H9 (cell line): ENCODE measurements around the gene ZC3H10. TPM values are rescaled to one million over a fixed set of nuclear protein-coding genes. Genes with fewer than 3 reads are reported as not detected.

Experiments used
- DNase-seq: peaks from one replicate; pipeline ENCODE4 v3.0.0-alpha.2; 2017
- H2AFZ ChIP-seq: one replicate; pipeline ENCODE4 v1.6.1; 2013; ENCODE audit warnings: mild to moderate bottlenecking, low read length, control low read depth, moderate library complexity
- H2AK5ac ChIP-seq: 2 replicates; pipeline ENCODE4 v1.6.1; 2013; ENCODE audit warnings: low read length, control low read depth, mixed read lengths; ENCODE audit not compliant: insufficient read length
- H2BK120ac ChIP-seq: one replicate; pipeline ENCODE4 v1.6.1; 2013; ENCODE audit warnings: low read depth, mild to moderate bottlenecking, low read length, control low read depth, inconsistent platforms; ENCODE audit not compliant: poor library complexity, severe bottlenecking
- H2BK12ac ChIP-seq: 2 replicates; pipeline ENCODE4 v1.6.1; 2013; ENCODE audit warnings: low read length, control low read depth, mixed read lengths, low read depth; ENCODE audit not compliant: insufficient read length
- H2BK15ac ChIP-seq: 2 replicates; pipeline ENCODE4 v1.6.1; 2013; ENCODE audit warnings: low read depth, low read length, control low read depth
- H2BK20ac ChIP-seq: one replicate; pipeline ENCODE4 v1.6.1; 2013; ENCODE audit warnings: low read depth, mild to moderate bottlenecking, low read length, control low read depth, inconsistent platforms; ENCODE audit not compliant: poor library complexity, severe bottlenecking
- H2BK5ac ChIP-seq: 2 replicates; pipeline ENCODE4 v1.6.1; 2013; ENCODE audit warnings: low read length, control low read depth, mixed read lengths; ENCODE audit not compliant: insufficient read length
- H3K14ac ChIP-seq: 2 replicates; pipeline ENCODE4 v1.6.1; 2013; ENCODE audit warnings: low read length, control low read depth; ENCODE audit not compliant: insufficient read depth
- H3K18ac ChIP-seq: 2 replicates; pipeline ENCODE4 v1.6.1; 2013; ENCODE audit warnings: low read depth, mild to moderate bottlenecking, mixed read lengths, low read length, control low read depth; ENCODE audit not compliant: insufficient read length
- H3K23ac ChIP-seq: 2 replicates; pipeline ENCODE4 v1.6.1; 2013; ENCODE audit warnings: low read length, control low read depth, mixed read lengths, low read depth; ENCODE audit not compliant: insufficient read length
- H3K23me2 ChIP-seq: 2 replicates; pipeline ENCODE4 v1.6.1; 2013; ENCODE audit warnings: low read depth, mild to moderate bottlenecking, mixed read lengths, low read length, control low read depth; ENCODE audit not compliant: insufficient read length, poor library complexity, severe bottlenecking
- H3K27ac ChIP-seq: 2 replicates; pipeline ENCODE4 v1.5.1; 2013; ENCODE audit warnings: low read length, control low read depth, mixed read lengths, low read depth; ENCODE audit not compliant: insufficient read length
- H3K27me3 ChIP-seq: 2 replicates; pipeline ENCODE4 v1.6.1; 2013; ENCODE audit warnings: low read length, control low read depth, inconsistent platforms; ENCODE audit not compliant: insufficient read depth
- H3K4ac ChIP-seq: 2 replicates; pipeline ENCODE4 v1.6.1; 2013; ENCODE audit warnings: low read depth, mild to moderate bottlenecking, control low read depth, inconsistent platforms, low read length, moderate library complexity
- H3K4me1 ChIP-seq: 2 replicates; pipeline ENCODE4 v1.6.1; 2013; ENCODE audit warnings: low read length, control low read depth, inconsistent platforms; ENCODE audit not compliant: insufficient read depth
- H3K4me2 ChIP-seq: 2 replicates; pipeline ENCODE4 v1.6.1; 2013; ENCODE audit warnings: low read length, control low read depth, mixed read lengths; ENCODE audit not compliant: insufficient read length, insufficient read depth
- H3K56ac ChIP-seq: 2 replicates; pipeline ENCODE4 v1.6.1; 2013; ENCODE audit warnings: low read depth, mild to moderate bottlenecking, mixed read lengths, low read length, control low read depth; ENCODE audit not compliant: insufficient read length
- H3K79me1 ChIP-seq: 2 replicates; pipeline ENCODE4 v1.6.1; 2013; ENCODE audit warnings: low read depth, mild to moderate bottlenecking, moderate library complexity, low read length, control low read depth, inconsistent platforms; ENCODE audit not compliant: insufficient read depth, poor library complexity, severe bottlenecking
- H3K79me2 ChIP-seq: 2 replicates; pipeline ENCODE4 v1.6.1; 2013; ENCODE audit warnings: low read length, control low read depth, inconsistent platforms; ENCODE audit not compliant: insufficient read depth
- H3K9ac ChIP-seq: 2 replicates; pipeline ENCODE4 v1.6.1; 2013; ENCODE audit warnings: low read length, control low read depth, mixed read lengths; ENCODE audit not compliant: insufficient read length; ENCODE audit errors: extremely low read depth
- H3K9me3 ChIP-seq: one replicate; pipeline ENCODE4 v1.6.1; 2013; ENCODE audit warnings: low read depth, low read length, inconsistent platforms; ENCODE audit not compliant: control insufficient read depth
- H3T11ph ChIP-seq: one replicate; pipeline ENCODE4 v1.6.1; 2013; ENCODE audit warnings: mild to moderate bottlenecking, low read length, control low read depth, inconsistent platforms
- H4K20me1 ChIP-seq: one replicate; pipeline ENCODE4 v1.6.1; 2013; ENCODE audit not compliant: control insufficient read depth, insufficient read length, insufficient read depth
- H4K5ac ChIP-seq: 2 replicates; pipeline ENCODE4 v1.6.1; 2013; ENCODE audit warnings: low read depth, mild to moderate bottlenecking, mixed read lengths, low read length, control low read depth; ENCODE audit not compliant: insufficient read length
- H4K8ac ChIP-seq: replicated peaks from 2 replicates; pipeline ENCODE4 v1.6.1; 2013; ENCODE audit warnings: low read length, control low read depth, mixed read lengths, low read depth; ENCODE audit not compliant: insufficient read length
- H4K91ac ChIP-seq: 2 replicates; pipeline ENCODE4 v1.6.1; 2013; ENCODE audit warnings: low read depth, mild to moderate bottlenecking, moderate library complexity, mixed read lengths, low read length, control low read depth; ENCODE audit not compliant: insufficient read length
- H3K27ac Mint-ChIP-seq, 3 experiments: 2 replicates in 2 of 3; 3 replicates in 1 of 3; pipeline ENCODE4 v1.8.0; 2020 to 2021; ENCODE audit warnings: mixed read lengths in 3 of 3, mild to moderate bottlenecking in 1 of 3, moderate library complexity in 1 of 3
- H3K27me3 Mint-ChIP-seq: 2 replicates; pipeline ENCODE4 v1.8.0; 2021; ENCODE audit warnings: low read depth, mild to moderate bottlenecking, moderate library complexity, mixed read lengths
- H3K36me3 Mint-ChIP-seq, 3 experiments: 2 replicates in 2 of 3; 3 replicates in 1 of 3; pipeline ENCODE4 v1.8.0; 2020 to 2021; ENCODE audit warnings: low read depth in 3 of 3, mixed read lengths in 3 of 3; ENCODE audit not compliant: insufficient read depth in 1 of 3
- H3K4me1 Mint-ChIP-seq, 2 experiments: 2 replicates each; pipeline ENCODE4 v1.8.0; 2020; ENCODE audit warnings: mixed read lengths in 2 of 2
- H3K4me3 Mint-ChIP-seq, 2 experiments: 2 replicates in 1 of 2; 3 replicates in 1 of 2; pipeline ENCODE4 v1.8.0; 2020 to 2021; ENCODE audit warnings: mild to moderate bottlenecking in 2 of 2, mixed read lengths in 2 of 2, moderate library complexity in 1 of 2
- H3K9me3 Mint-ChIP-seq, 2 experiments: 2 replicates in 1 of 2; 3 replicates in 1 of 2; pipeline ENCODE4 v1.8.0; 2020; ENCODE audit warnings: mild to moderate bottlenecking in 2 of 2, mixed read lengths in 2 of 2, moderate library complexity in 1 of 2
- CTCF ChIP-seq: fragments of 200-600 bp; sonication (generic); conservative IDR thresholded peaks from 3 replicates; pipeline ENCODE4 v1.8.0; 2021; ENCODE audit warnings: antibody characterized with exemption, mild to moderate bottlenecking
- WGBS: extraction: QIAGEN DNeasy Blood & Tissue Kit; methylation state at CpG from one replicate; pipeline ENCODE4 v1.1.7; 2013; ENCODE audit warnings: missing lambda C conversion rate, low lambda C conversion rate, mixed read lengths; ENCODE audit not compliant: insufficient read length; ENCODE audit errors: extremely low coverage; 5-methylcytosine and 5-hydroxymethylcytosine counted together
- total RNA-seq: library from RNA; stranded (reverse); gene quantifications from 2 replicates; pipeline ENCODE4 v1.2.1, GENCODE V29; 2021

Gene ZC3H10
- total RNA-seq, 1 experiment from 2014 or later, result 9.4 TPM

GRCh38 chr12:56143870-56144269 lies 25.8 kb downstream of the ZC3H10 start:
- Histone ChIP-seq H3K23ac (no peak overlapping the region), H4K91ac (no peak overlapping the region), H3K23me2 (no peaks in the 10 kb centered on the region), H2BK15ac (no peak overlapping the region), H2BK5ac (no peak overlapping the region), H3K79me2 (no peaks in the 10 kb centered on the region), H2AK5ac (no peak overlapping the region), H2BK12ac (no peak overlapping the region), H3T11ph (no peak overlapping the region), H3K4me2 (no peak overlapping the region), H4K5ac (no peak overlapping the region), H3K4me1 (no peaks in the 10 kb centered on the region), H2BK20ac (no peak overlapping the region), H4K20me1 (no peaks in the 10 kb centered on the region), H3K27ac (no peak overlapping the region), H2BK120ac (no peak overlapping the region), H2AFZ (no peak overlapping the region), H3K27me3 (no peaks in the 10 kb centered on the region), H3K56ac (no peak overlapping the region), H3K18ac (no peak overlapping the region), H4K8ac (no peak overlapping the region), H3K79me1 (no peaks in the 10 kb centered on the region), H3K4ac (no peak overlapping the region), H3K14ac (no peak overlapping the region), H3K9ac (no peak overlapping the region), H3K9me3 (no peaks in the 10 kb centered on the region)
- H3K4me3 Mint-ChIP-seq, result no peak overlapping the region
- H3K27me3 Mint-ChIP-seq, result no peaks in the 10 kb centered on the region
- no CpG with 5 or more reads among the region's 8 CpGs for WGBS
- DNase-seq, result no peak
- no peak for TF ChIP-seq CTCF
- no peaks in the 10 kb centered on the region for H3K4me1 Mint-ChIP-seq
- no peak overlapping the region; a peak in 1 of 7 replicates for H3K27ac Mint-ChIP-seq
- peaks cover 35 to 64% (median 61%) of the 10 kb centered on the region in 3 experiments for H3K36me3 Mint-ChIP-seq
- no peaks in the 10 kb centered on the region; a peak in 2 of 5 replicates for H3K9me3 Mint-ChIP-seq
